ENCODE measurements around the gene CALU.
A peak's percentile ranks its signal among the peaks of the same experiment; 100 is the strongest.

DNA sequence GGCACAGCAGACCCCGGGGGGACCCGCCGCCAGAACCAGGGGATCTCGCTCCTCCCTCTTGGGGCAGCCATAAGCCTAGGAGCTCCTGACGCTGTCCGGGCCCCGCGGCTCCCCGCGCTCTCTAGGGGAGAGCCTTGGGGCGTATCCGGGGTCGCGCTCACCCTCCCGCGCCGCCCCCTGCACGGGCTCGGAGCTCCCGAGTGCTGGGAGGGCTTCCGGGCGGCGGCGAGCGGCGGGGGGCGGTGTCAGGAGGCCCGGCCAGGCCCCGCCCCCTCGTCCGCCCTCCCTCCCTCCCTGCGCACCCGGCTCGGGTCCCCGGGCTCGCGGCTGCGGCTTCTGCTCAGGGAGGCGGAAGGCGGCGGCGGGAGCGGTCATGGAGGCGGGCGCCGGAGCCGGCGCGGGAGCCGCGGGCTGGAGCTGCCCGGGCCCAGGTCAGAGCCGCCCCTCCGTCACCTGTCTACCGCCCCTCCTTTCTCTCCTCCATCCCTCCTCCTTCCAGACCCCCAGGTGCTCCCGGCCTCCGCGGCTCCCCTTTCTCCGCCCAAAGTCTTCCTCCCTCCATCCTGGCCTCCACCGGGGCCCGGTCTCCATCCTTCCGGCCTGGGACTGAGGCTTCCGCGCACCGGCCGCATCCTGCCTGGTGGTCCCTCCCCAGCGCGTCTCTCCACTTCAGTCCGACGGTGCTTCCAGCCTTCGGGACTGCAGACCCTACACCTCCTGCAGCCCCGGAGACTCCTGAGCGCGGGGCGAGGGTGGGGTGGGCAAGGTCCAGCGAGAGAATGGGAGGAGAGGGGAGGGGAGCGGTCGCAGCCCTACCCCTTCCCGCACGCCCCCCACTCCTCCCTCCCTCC is 52.2 kb downstream of the CALU start, which contains the start of gene CCDC136:
- TF ChIP-seq SUZ12 (IDR thresholded peaks at IDR 0.05) (no peak), SP1 (IDR thresholded peaks at IDR 0.05) (no peak), CTBP1 (IDR thresholded peaks at IDR 0.05; ENCODE audit: borderline replicate concordance) (0 out of 2 replicates have a peak, but pooled peaks have one; percentile 37), BHLHE40 (IDR thresholded peaks at IDR 0.05; ENCODE audit: borderline replicate concordance) (no peak), FOXM1 (IDR thresholded peaks at IDR 0.05; ENCODE audit: borderline replicate concordance) (no peak), ZNF384 (IDR thresholded peaks at IDR 0.05) (no peak), ARNT (IDR thresholded peaks at IDR 0.05) (no peak), TARDBP (IDR thresholded peaks at IDR 0.05) (no peak)
